ENCODE data around the gene COL4A5. TPM values are rescaled to one million over a fixed set of nuclear protein-coding genes. Genes with fewer than 3 reads are reported as not detected.

Gene COL4A5
- total and polyA plus RNA-seq, 2 of the 8 experiments (the other 6 are each of a cell fraction or from before 2014, with no cell fraction given) = 24.9 to 30.2 TPM

DNA sequence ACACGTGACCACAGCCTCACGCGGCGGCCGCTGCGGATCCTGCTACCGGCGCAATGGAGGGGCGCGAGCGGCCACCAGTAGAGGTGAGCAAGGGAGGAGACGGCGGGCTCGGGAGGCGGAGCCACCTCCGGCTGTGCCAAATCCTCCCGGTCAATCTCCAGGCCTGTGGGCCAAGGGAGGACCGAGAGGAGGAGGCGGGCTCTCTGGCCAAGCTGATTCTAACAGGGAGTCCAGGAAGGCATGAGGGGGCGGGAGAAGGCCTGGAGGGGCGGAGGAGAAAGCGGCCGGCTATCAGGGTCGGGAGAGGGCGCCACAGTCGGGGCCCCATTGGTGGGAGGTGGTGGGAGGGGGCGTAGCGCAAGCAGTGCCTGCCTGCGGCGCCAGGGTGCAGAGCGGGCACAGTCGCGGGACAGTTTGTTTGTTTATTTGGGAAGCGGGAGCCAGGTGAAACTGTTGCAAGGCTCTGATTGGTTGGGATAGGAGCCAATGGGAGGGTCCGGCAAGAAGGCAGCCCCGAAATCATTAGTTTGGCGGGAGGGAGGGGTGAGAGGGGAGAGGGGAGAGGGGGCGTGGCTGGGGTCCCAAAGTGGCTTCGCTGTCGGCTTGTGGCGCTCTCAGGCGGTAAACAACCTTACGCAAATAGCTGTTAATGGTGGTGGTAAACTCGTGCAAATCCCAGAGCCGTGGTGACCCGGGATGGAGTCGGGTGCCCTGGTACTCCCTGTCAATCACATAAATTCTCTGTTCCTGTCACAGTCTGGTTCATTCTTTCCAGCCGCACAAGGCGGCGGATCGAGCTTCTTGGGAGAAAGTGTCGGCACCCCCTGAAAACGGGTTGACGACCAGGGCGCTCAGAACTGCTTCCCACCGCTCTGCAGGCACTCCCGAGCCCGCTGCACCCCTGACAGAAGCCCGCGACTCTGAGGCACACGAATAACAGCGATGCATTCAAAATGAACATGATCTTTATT is 297.2 kb downstream of the COL4A5 start, which contains the start of gene IRS4 (continued):
- TF ChIP-seq ATF2 (IDR thresholded peaks at IDR 0.05; ENCODE audit: low read length) (no peak), USF2 (IDR thresholded peaks at IDR 0.05; ENCODE audit: low read length) (peak; percentile 25; the same call in 1 of the 2 replicates), NANOG (IDR thresholded peaks at IDR 0.05; ENCODE audit: insufficient read depth, low read depth, low read length, poor library complexity, severe bottlenecking) (no peak), POLR2AphosphoS5 (IDR thresholded peaks at IDR 0.05; ENCODE audit: low read depth, low read length) (0 out of 2 replicates have a peak, but pooled peaks have one; percentile 39), TAF7 (optimal IDR thresholded peaks at IDR 0.05; ENCODE audit: borderline replicate concordance, low read depth, low read length) (no peak), GABPA (IDR thresholded peaks at IDR 0.05; ENCODE audit: borderline replicate concordance, insufficient read depth, low read length) (no peak), POU5F1 (IDR thresholded peaks at IDR 0.05; ENCODE audit: low read depth, low read length) (no peak), YY1 (IDR thresholded peaks at IDR 0.05; ENCODE audit: low read depth, low read length) (no peak), CTBP2 (IDR thresholded peaks at IDR 0.05; ENCODE audit: borderline replicate concordance, insufficient read depth, insufficient read length, low read length) (no peak), GTF2F1 (IDR thresholded peaks at IDR 0.05; ENCODE audit: borderline replicate concordance, low read depth, low read length) (no peak), JUND (IDR thresholded peaks at IDR 0.05; ENCODE audit: low read length) (no peak), POLR2A (IDR thresholded peaks at IDR 0.05; ENCODE audit: control extremely low read depth in 1 of 2, low read depth in 2 of 2, low read length in 2 of 2) (peak in 1 of 2 experiments; percentile 48; a peak in 1 of 3 replicates), BCL11A (IDR thresholded peaks at IDR 0.05; ENCODE audit: low read depth in 2 of 2, low read length in 2 of 2) (no peak), CREB1 (IDR thresholded peaks at IDR 0.05) (no peak), ASH2L (IDR thresholded peaks at IDR 0.05; ENCODE audit: low read length) (peak; percentile 85), SIN3A (conservative IDR thresholded peaks at IDR 0.05 in 1 of 2, IDR thresholded peaks at IDR 0.05 in 1 of 2; ENCODE audit: low read depth in 1 of 2, low read length in 2 of 2) (0 out of 4 replicates have a peak, but pooled peaks of 1 of the 2 experiments have one; percentile 25), SP1 (IDR thresholded peaks at IDR 0.05; ENCODE audit: low read depth, low read length) (no peak), MAFK (IDR thresholded peaks at IDR 0.05; ENCODE audit: low read depth, low read length) (no peak)
- TF ChIP-seq, protein P1, sequence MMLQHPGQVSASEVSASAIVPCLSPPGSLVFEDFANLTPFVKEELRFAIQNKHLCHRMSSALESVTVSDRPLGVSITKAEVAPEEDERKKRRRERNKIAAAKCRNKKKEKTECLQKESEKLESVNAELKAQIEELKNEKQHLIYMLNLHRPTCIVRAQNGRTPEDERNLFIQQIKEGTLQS (IDR thresholded peaks at IDR 0.05; ENCODE audit: insufficient read depth, low read depth, low read length) = no peak

Data from H1 (cell line).